ENCODE results near the gene THSD7A.

Gene THSD7A

DNA sequence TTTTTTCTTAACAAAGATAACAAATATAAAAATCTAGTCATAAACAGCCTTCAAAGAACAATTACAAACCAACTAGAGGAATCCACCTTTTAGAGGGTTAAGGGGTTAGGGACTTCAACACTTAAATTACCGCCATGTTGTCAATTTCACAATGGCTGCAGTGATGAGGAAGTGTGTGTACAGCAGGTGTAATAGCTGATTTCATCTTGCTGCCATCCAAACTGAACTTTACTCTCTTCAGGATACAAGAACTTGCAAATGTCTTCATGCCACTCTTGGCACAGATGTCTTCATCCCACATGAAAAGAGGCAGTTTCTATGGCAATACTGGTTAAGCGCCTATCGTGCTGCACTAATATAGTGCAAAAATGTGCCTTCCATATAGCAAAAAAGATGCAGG is 457.4 kb downstream of the THSD7A start:
- Histone ChIP-seq H3K4me1 (ENCODE audit: control insufficient read depth, insufficient read depth, low read length) (no peaks in the 10 kb centered on the region), H3K9me3 (ENCODE audit: control insufficient read depth in 2 of 2, low read length in 2 of 2) (no peaks in the 10 kb centered on the region), H3K27ac (ENCODE audit: low read length) (no peak overlapping the region), H3K27me3 (ENCODE audit: control insufficient read depth in 1 of 2, insufficient read depth in 2 of 2, low read length in 2 of 2) (no peaks in the 10 kb centered on the region), H3K4me3 (ENCODE audit: low read length in 2 of 2) (no peak overlapping the region), H3K36me3 (ENCODE audit: control insufficient read depth in 2 of 2, insufficient read depth in 2 of 2, low read length in 2 of 2) (no peaks in the 10 kb centered on the region), H3K9ac (ENCODE audit: low read length in 2 of 2) (no peak overlapping the region)

DNA sequence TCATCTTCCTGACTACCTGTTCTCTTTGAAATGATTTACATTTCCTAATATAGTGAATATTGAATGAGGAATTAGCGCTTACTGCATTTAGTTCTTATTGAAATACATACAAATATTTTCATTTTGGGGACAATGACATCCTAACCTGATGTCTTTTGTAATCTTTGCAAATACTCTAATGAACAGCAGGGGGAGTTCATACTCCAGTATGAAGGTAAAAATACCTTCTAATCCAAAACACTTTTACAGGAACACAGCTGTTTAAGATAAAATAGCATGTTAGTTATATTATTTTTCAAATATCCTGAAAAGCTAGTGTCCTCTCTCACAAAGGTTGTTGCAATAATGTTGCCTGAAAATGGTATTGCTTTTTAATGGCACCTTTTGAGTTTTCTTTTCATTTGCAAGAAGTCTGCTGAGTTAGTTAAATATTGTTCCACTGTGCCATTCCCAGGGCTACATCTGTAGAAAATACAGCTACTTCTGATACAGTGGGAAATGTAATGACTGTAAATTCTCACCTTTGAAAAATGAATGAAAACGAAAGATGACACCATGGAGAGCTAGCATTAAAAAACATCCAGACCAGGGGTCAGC is 458.4 kb downstream of the THSD7A start:
- H3K27me3 ChIP-seq (ENCODE audit: control insufficient read depth in 1 of 2, insufficient read depth in 2 of 2, low read length in 2 of 2) = no peaks in the 10 kb centered on the region
- H3K36me3 ChIP-seq (ENCODE audit: control insufficient read depth in 2 of 2, insufficient read depth in 2 of 2, low read length in 2 of 2) = no peaks in the 10 kb centered on the region
- no peaks in the 10 kb centered on the region for H3K4me1 ChIP-seq (ENCODE audit: control insufficient read depth, insufficient read depth, low read length)
- H3K27ac ChIP-seq (ENCODE audit: low read length) = no peak overlapping the region
- no peak overlapping the region for H3K4me3 ChIP-seq (ENCODE audit: low read length in 2 of 2)
- no peaks in the 10 kb centered on the region for H3K9me3 ChIP-seq (ENCODE audit: control insufficient read depth in 2 of 2, low read length in 2 of 2)
- no peak overlapping the region for H3K9ac ChIP-seq (ENCODE audit: low read length in 2 of 2)

GRCh38 chr7:11369696-11370095 is 462.3 kb downstream of the THSD7A start:
- Histone ChIP-seq H3K36me3 (ENCODE audit: control insufficient read depth in 2 of 2, insufficient read depth in 2 of 2, low read length in 2 of 2) (no peaks in the 10 kb centered on the region), H3K9me3 (ENCODE audit: control insufficient read depth in 2 of 2, low read length in 2 of 2) (no peaks in the 10 kb centered on the region), H3K4me1 (ENCODE audit: control insufficient read depth, insufficient read depth, low read length) (no peaks in the 10 kb centered on the region), H3K4me3 (ENCODE audit: low read length in 2 of 2) (no peak overlapping the region), H3K27ac (ENCODE audit: low read length) (no peak overlapping the region), H3K27me3 (ENCODE audit: control insufficient read depth in 1 of 2, insufficient read depth in 2 of 2, low read length in 2 of 2) (no peaks in the 10 kb centered on the region), H3K9ac (ENCODE audit: low read length in 2 of 2) (no peak overlapping the region)

DNA sequence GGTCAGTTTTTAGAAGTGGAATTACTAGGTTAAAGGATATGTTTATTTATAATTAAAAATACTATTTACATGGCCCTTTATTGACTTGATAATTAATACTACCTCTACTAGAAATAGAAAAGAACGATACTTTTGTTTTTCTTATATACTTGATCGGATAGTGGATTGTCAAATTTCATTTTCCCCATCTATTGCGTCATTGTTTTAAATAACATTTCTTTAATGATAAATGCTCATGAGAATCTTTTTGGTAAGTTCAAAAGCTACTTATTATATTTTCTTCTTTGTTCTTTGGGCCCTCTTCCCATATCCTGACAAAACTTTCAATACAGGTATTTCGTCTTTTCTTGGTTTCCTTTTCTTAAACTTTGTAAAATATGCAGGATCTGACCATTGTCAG is 465.9 kb downstream of the THSD7A start:
- Histone ChIP-seq H3K4me1 (ENCODE audit: control insufficient read depth, insufficient read depth, low read length) (no peaks in the 10 kb centered on the region), H3K9ac (ENCODE audit: low read length in 2 of 2) (no peak overlapping the region), H3K4me3 (ENCODE audit: low read length in 2 of 2) (no peak overlapping the region), H3K27ac (ENCODE audit: low read length) (no peak overlapping the region), H3K27me3 (ENCODE audit: control insufficient read depth in 1 of 2, insufficient read depth in 2 of 2, low read length in 2 of 2) (no peaks in the 10 kb centered on the region), H3K36me3 (ENCODE audit: control insufficient read depth in 2 of 2, insufficient read depth in 2 of 2, low read length in 2 of 2) (no peaks in the 10 kb centered on the region), H3K9me3 (ENCODE audit: control insufficient read depth in 2 of 2, low read length in 2 of 2) (no peaks in the 10 kb centered on the region)

GRCh38 chr7:11358637-11359036 is 473.4 kb downstream of the THSD7A start:
- Histone ChIP-seq H3K4me3 (ENCODE audit: low read length in 2 of 2) (no peak overlapping the region), H3K27ac (ENCODE audit: low read length) (no peak overlapping the region), H3K9ac (ENCODE audit: low read length in 2 of 2) (no peak overlapping the region), H3K36me3 (ENCODE audit: control insufficient read depth in 2 of 2, insufficient read depth in 2 of 2, low read length in 2 of 2) (no peaks in the 10 kb centered on the region), H3K27me3 (ENCODE audit: control insufficient read depth in 1 of 2, insufficient read depth in 2 of 2, low read length in 2 of 2) (no peaks in the 10 kb centered on the region), H3K9me3 (ENCODE audit: control insufficient read depth in 2 of 2, low read length in 2 of 2) (no peaks in the 10 kb centered on the region), H3K4me1 (ENCODE audit: control insufficient read depth, insufficient read depth, low read length) (no peaks in the 10 kb centered on the region)

DNA sequence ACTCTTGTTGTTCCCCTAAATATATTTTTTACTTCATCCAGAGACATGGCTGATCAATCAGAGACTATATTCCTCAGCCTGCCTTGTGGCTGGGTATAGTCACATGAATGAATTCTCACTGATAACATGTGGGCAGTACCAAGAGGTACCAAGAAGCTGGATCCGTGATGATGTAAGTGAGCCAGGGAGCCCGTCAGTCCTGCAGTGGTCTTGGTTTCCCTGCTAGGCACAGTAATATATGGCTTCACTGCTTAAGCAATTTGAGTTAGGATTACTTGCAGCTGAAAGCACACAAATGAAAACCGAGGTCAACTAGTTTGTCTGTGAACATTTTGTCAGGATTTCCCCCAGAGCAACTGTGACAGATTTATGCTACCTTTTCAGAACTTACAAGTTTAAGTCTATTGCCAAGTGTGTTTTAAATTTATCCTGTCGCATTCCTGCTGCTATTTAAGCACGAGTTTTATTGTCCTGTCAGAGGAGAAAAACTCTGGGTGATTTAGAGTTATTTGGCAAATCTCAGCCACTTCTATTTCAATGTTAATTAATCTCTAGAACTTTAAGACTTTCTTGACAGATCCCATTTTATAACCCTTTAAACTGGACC is 476.5 kb downstream of the THSD7A start:
- Histone ChIP-seq H3K9ac (ENCODE audit: low read length in 2 of 2) (no peak overlapping the region), H3K36me3 (ENCODE audit: control insufficient read depth in 2 of 2, insufficient read depth in 2 of 2, low read length in 2 of 2) (no peaks in the 10 kb centered on the region), H3K27me3 (ENCODE audit: control insufficient read depth in 1 of 2, insufficient read depth in 2 of 2, low read length in 2 of 2) (no peaks in the 10 kb centered on the region), H3K4me1 (ENCODE audit: control insufficient read depth, insufficient read depth, low read length) (no peaks in the 10 kb centered on the region), H3K4me3 (ENCODE audit: low read length in 2 of 2) (no peak overlapping the region), H3K27ac (ENCODE audit: low read length) (no peak overlapping the region), H3K9me3 (ENCODE audit: control insufficient read depth in 2 of 2, low read length in 2 of 2) (peaks cover 0 to 3% of the 10 kb centered on the region in 2 donors)

DNA sequence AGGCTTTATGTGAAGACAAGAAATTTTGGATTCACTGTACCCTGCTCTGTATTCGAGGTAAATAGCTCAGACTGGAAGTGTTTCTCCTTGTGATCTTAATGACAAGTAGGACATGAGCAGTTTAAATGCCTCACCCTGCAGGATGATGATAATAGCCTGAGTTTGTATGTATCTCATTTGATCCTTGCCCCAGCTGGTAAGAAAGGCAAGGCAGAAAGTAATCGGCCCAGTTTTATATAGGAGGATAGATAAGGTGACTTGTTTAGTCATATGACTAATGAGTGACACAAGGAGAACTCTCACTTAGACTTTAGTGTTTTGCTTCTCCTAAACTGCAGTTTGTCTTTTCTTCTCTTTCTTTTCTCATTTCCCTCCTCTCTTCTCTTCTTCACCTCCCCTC is 485.7 kb downstream of the THSD7A start:
- Histone ChIP-seq H3K9me3 (ENCODE audit: control insufficient read depth in 2 of 2, low read length in 2 of 2) (no peaks in the 10 kb centered on the region), H3K27ac (ENCODE audit: low read length) (no peak overlapping the region), H3K36me3 (ENCODE audit: control insufficient read depth in 2 of 2, insufficient read depth in 2 of 2, low read length in 2 of 2) (no peaks in the 10 kb centered on the region), H3K9ac (ENCODE audit: low read length in 2 of 2) (no peak overlapping the region), H3K27me3 (ENCODE audit: control insufficient read depth in 1 of 2, insufficient read depth in 2 of 2, low read length in 2 of 2) (no peaks in the 10 kb centered on the region), H3K4me3 (ENCODE audit: low read length in 2 of 2) (no peak overlapping the region), H3K4me1 (ENCODE audit: control insufficient read depth, insufficient read depth, low read length) (no peaks in the 10 kb centered on the region)

DNA sequence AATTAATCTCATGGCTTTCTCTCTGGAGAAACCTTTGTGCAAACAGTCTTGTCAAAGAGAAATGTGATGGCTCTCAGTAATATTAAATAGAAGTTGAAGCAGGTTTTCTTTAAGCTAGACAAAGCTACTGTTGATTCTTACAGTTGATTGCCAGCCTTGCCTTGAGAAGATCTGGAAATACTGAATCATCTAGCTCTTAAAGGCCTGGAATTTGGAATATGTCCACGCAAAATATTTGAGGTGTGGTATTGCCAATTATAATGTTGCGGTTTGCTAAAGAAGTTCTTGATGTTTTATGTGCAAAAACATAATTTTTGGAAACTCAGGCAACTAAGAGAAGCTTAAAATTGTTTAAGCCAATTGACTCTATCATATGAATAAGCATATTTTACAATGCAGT is 486.4 kb downstream of the THSD7A start:
- Histone ChIP-seq H3K27me3 (ENCODE audit: control insufficient read depth in 1 of 2, insufficient read depth in 2 of 2, low read length in 2 of 2) (no peaks in the 10 kb centered on the region), H3K9me3 (ENCODE audit: control insufficient read depth in 2 of 2, low read length in 2 of 2) (no peaks in the 10 kb centered on the region), H3K36me3 (ENCODE audit: control insufficient read depth in 2 of 2, insufficient read depth in 2 of 2, low read length in 2 of 2) (no peaks in the 10 kb centered on the region), H3K4me1 (ENCODE audit: control insufficient read depth, insufficient read depth, low read length) (no peaks in the 10 kb centered on the region), H3K9ac (ENCODE audit: low read length in 2 of 2) (no peak overlapping the region), H3K27ac (ENCODE audit: low read length) (no peak overlapping the region), H3K4me3 (ENCODE audit: low read length in 2 of 2) (no peak overlapping the region)

- Histone ChIP-seq H3K9ac (ENCODE audit: low read length in 2 of 2) (no peak overlapping the region), H3K27me3 (ENCODE audit: control insufficient read depth in 1 of 2, insufficient read depth in 2 of 2, low read length in 2 of 2) (no peaks in the 10 kb centered on the region), H3K36me3 (ENCODE audit: control insufficient read depth in 2 of 2, insufficient read depth in 2 of 2, low read length in 2 of 2) (no peaks in the 10 kb centered on the region), H3K27ac (ENCODE audit: low read length) (no peak overlapping the region), H3K9me3 (ENCODE audit: control insufficient read depth in 2 of 2, low read length in 2 of 2) (no peaks in the 10 kb centered on the region), H3K4me1 (ENCODE audit: control insufficient read depth, insufficient read depth, low read length) (no peaks in the 10 kb centered on the region), H3K4me3 (ENCODE audit: low read length in 2 of 2) (peak overlapping the region in 1 of 2 donors; percentile 45)
Observed at GRCh38 chr7:11343818-11344413, 488.1 kb downstream of the THSD7A start.

DNA sequence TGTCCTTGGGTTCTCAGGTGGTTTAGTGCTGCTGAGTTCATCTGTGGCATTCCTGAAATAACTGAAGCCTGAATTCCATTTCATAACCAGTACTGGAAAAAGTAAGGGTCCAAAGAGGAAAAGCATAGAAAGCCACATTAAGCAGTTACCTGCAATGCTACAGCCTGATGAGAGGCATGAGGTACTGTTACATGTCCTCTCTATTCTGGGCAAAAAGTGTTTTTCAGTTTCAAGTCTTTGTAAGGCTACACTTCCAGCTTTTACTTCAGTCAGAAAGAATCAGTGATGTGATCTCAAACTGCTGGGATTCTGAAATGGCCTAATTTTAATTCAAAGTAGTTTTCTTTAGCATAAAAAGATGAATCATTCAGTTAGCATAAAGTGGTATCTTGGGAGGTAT is 488.9 kb downstream of the THSD7A start:
- H3K4me1 ChIP-seq (ENCODE audit: control insufficient read depth, insufficient read depth, low read length) = no peaks in the 10 kb centered on the region
- H3K9ac ChIP-seq (ENCODE audit: low read length in 2 of 2) = no peak overlapping the region
- no peak overlapping the region for H3K4me3 ChIP-seq (ENCODE audit: low read length in 2 of 2)
- H3K9me3 ChIP-seq (ENCODE audit: control insufficient read depth in 2 of 2, low read length in 2 of 2) = no peaks in the 10 kb centered on the region
- no peaks in the 10 kb centered on the region for H3K36me3 ChIP-seq (ENCODE audit: control insufficient read depth in 2 of 2, insufficient read depth in 2 of 2, low read length in 2 of 2)
- H3K27ac ChIP-seq (ENCODE audit: low read length) = no peak overlapping the region
- H3K27me3 ChIP-seq (ENCODE audit: control insufficient read depth in 1 of 2, insufficient read depth in 2 of 2, low read length in 2 of 2) = no peaks in the 10 kb centered on the region

DNA sequence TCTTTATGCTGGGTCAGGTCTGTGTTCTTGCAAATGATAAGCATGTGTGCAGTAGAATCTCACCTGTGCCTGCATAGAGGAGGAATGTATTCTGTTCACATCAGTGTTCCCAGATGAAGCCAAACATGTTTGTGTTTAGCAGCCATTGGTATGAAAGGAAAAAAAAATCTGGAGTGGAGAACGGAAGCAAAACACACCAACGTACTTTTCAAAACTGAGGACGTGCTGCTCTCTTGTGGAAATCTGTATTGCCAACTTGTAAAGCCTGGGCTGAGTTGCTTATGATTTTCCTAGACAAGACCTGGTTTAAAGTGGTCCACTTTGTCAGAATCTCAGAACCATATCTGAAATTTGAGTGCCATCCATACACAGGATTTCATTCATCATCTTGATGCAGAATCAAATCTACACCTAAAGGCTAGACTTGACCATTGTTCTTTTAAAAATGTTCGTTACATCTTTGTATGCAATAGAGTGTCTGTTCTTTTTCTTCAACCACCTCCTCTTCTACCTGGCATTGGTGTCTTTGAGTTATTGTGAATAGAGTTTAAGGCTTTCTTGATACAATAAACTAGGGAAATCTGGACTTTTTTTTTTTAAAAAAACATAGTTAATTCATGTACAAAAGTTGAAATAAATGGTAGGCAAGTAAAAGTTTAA is 490.6 kb downstream of the THSD7A start:
- H3K36me3 ChIP-seq (ENCODE audit: control insufficient read depth in 2 of 2, insufficient read depth in 2 of 2, low read length in 2 of 2) = no peaks in the 10 kb centered on the region
- no peak overlapping the region for H3K4me3 ChIP-seq (ENCODE audit: low read length in 2 of 2)
- H3K4me1 ChIP-seq (ENCODE audit: control insufficient read depth, insufficient read depth, low read length) = no peaks in the 10 kb centered on the region
- H3K27ac ChIP-seq (ENCODE audit: low read length) = no peak overlapping the region
- no peaks in the 10 kb centered on the region for H3K9me3 ChIP-seq (ENCODE audit: control insufficient read depth in 2 of 2, low read length in 2 of 2)
- H3K9ac ChIP-seq (ENCODE audit: low read length in 2 of 2) = no peak overlapping the region
- H3K27me3 ChIP-seq (ENCODE audit: control insufficient read depth in 1 of 2, insufficient read depth in 2 of 2, low read length in 2 of 2) = no peaks in the 10 kb centered on the region
